Gastrocnemius medialis (tissue), 4 donors: ENCODE results near the gene PRPSAP2.
"Not testable (repeated sequence)": the region's sequence is repeated elsewhere in the genome, so short reads cannot be mapped to it uniquely, and the experiment has no call there.

Experiments
- POLR2A ChIP-seq, 2 donors: fragments of 450-650 bp; IDR thresholded peaks; one replicate each; pipeline ENCODE4 v1.6.1; 2017; ENCODE audit warnings: antibody characterized with exemption in 2 of 2, mild to moderate bottlenecking in 2 of 2, moderate library complexity in 2 of 2
- TF ChIP-seq, protein P1 (sequence below), 5 experiments: fragments of 450-650 bp in 3 of 5; fragments of 200-600 bp in 2 of 5; sonication (generic) in 2 of 5; IDR thresholded peaks in 4 of 5; conservative IDR thresholded peaks in 1 of 5; 1 replicate in 4 of 5; 2 replicates in 1 of 5; pipeline ENCODE4 v1.5.1; 2016 to 2019; ENCODE audit warnings: antibody characterized with exemption in 5 of 5, mild to moderate bottlenecking in 3 of 5, moderate library complexity in 3 of 5

DNA sequence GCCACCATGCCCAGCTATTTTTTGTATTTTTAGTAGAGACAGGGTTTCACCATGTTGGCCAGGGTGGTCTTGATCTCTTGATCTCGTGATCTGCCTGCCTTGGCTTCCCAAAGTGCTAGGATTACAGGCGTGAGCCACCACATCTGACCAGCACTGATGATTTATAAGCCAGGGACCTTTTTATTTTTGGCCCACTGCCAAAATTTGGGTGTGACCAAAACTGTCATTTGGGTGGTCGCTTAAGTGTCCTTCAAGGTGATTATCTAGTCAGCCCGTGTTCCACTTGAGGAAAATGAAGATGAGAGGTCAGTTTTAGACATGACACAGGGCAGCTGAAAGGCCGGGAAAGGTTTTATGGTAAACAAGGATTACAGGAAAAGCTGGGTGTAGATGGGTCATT is 7.1 kb downstream of the PRPSAP2 start:
- not testable (repeated sequence) for TF ChIP-seq POLR2A (IDR thresholded peaks at IDR 0.05)
- TF ChIP-seq, protein P1, sequence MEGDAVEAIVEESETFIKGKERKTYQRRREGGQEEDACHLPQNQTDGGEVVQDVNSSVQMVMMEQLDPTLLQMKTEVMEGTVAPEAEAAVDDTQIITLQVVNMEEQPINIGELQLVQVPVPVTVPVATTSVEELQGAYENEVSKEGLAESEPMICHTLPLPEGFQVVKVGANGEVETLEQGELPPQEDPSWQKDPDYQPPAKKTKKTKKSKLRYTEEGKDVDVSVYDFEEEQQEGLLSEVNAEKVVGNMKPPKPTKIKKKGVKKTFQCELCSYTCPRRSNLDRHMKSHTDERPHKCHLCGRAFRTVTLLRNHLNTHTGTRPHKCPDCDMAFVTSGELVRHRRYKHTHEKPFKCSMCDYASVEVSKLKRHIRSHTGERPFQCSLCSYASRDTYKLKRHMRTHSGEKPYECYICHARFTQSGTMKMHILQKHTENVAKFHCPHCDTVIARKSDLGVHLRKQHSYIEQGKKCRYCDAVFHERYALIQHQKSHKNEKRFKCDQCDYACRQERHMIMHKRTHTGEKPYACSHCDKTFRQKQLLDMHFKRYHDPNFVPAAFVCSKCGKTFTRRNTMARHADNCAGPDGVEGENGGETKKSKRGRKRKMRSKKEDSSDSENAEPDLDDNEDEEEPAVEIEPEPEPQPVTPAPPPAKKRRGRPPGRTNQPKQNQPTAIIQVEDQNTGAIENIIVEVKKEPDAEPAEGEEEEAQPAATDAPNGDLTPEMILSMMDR (IDR thresholded peaks at IDR 0.05 in 4 of 5, conservative IDR thresholded peaks at IDR 0.05 in 1 of 5), result not testable (repeated sequence)
